ENCODE data around the gene NEIL3. TPM values are rescaled to one million over a fixed set of nuclear protein-coding genes. Genes with fewer than 3 reads are reported as not detected.

Gene NEIL3
- polyA plus RNA-seq, 1 donor (not counting 4 experiments of a cell fraction or from before 2014, with no cell fraction given), result 7.6 TPM

- dilution Hi-C loops (cut with MboI; ENCODE audit: extremely low pct_ligation_motif_present, low sequenced_read_pairs), result no loop called here
- H2AFZ ChIP-seq (ENCODE audit: control insufficient read depth, low read length), result peak overlapping the region; percentile 55
- peaks cover 33% of the 10 kb centered on the region for H3K79me2 ChIP-seq (ENCODE audit: control insufficient read depth, insufficient read depth, low read length)
- no peaks in the 10 kb centered on the region for H3K9me3 ChIP-seq (ENCODE audit: control insufficient read depth, low read depth, low read length)
- H3K27ac ChIP-seq (ENCODE audit: control insufficient read depth, insufficient read depth, low read length), result no peak overlapping the region
- peaks cover 6% of the 10 kb centered on the region for H3K4me1 ChIP-seq (ENCODE audit: control insufficient read depth, extremely low read depth, insufficient read depth, low read length)
- no peak overlapping the region for H3K9ac ChIP-seq (ENCODE audit: control insufficient read depth, extremely low read depth, insufficient read depth, low read length)
- TF ChIP-seq, protein P1, sequence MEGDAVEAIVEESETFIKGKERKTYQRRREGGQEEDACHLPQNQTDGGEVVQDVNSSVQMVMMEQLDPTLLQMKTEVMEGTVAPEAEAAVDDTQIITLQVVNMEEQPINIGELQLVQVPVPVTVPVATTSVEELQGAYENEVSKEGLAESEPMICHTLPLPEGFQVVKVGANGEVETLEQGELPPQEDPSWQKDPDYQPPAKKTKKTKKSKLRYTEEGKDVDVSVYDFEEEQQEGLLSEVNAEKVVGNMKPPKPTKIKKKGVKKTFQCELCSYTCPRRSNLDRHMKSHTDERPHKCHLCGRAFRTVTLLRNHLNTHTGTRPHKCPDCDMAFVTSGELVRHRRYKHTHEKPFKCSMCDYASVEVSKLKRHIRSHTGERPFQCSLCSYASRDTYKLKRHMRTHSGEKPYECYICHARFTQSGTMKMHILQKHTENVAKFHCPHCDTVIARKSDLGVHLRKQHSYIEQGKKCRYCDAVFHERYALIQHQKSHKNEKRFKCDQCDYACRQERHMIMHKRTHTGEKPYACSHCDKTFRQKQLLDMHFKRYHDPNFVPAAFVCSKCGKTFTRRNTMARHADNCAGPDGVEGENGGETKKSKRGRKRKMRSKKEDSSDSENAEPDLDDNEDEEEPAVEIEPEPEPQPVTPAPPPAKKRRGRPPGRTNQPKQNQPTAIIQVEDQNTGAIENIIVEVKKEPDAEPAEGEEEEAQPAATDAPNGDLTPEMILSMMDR (optimal IDR thresholded peaks at IDR 0.05 in 1 of 3, IDR thresholded peaks at IDR 0.05 in 1 of 3, conservative IDR thresholded peaks at IDR 0.05 in 1 of 3; ENCODE audit: extremely low read depth in 1 of 3, insufficient read depth in 2 of 3, low read length in 3 of 3), result no peak
- no peak for TF ChIP-seq EZH2 (IDR thresholded peaks at IDR 0.05; ENCODE audit: low read length)
- peak overlapping the region; percentile 50 for H3K4me2 ChIP-seq (ENCODE audit: control insufficient read depth, extremely low read depth, insufficient read depth, low read depth, low read length)
- no peak for DNase-seq (ENCODE audit: low read depth, low spot score)
- FAIRE-seq, result no peak
- no peak overlapping the region for H3K4me3 ChIP-seq (ENCODE audit: control insufficient read depth in 2 of 3, extremely low read depth in 1 of 3, insufficient read depth in 2 of 3, low read depth in 1 of 3, low read length in 3 of 3)
- H3K9me1 ChIP-seq (ENCODE audit: control insufficient read depth, extremely low read depth, insufficient read depth, low read length), result no peaks in the 10 kb centered on the region
- H4K20me1 ChIP-seq (ENCODE audit: control insufficient read depth, extremely low read depth, insufficient read depth, low read length), result no peaks in the 10 kb centered on the region
- no peaks in the 10 kb centered on the region for H3K27me3 ChIP-seq (ENCODE audit: control insufficient read depth, extremely low read depth, insufficient read depth, low read length)
- H3K36me3 ChIP-seq (ENCODE audit: control insufficient read depth in 2 of 2, extremely low read depth in 1 of 2, insufficient read depth in 2 of 2, low read length in 2 of 2), result no peaks in the 10 kb centered on the region
These were observed 6.2 kb downstream of the NEIL3 start for GRCh38 chr4:177315767-177316464.

DNA sequence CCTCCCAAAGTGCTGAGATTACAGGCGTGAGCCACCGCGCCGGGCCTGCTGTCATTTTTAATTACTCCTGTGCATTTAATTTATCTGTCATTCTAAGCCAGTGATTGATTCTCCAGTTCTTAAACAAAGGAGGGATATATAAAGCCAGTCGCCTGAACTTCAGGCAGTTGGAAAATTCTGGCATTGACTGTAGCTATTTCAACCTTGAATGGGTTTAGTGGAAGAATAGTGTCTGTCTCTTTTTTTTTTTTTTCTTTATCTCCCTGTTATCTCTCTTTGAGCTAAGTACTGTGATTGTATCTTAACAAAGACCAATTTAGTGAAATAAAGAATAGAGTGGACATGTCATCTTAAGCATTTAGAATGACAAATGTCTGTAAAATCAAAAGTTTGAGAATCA lies 11.0 kb downstream of the NEIL3 start:
- H3K79me2 ChIP-seq (ENCODE audit: control insufficient read depth, insufficient read depth, low read length), result peaks cover 16% of the 10 kb centered on the region
- H4K20me1 ChIP-seq (ENCODE audit: control insufficient read depth, extremely low read depth, insufficient read depth, low read length), result no peaks in the 10 kb centered on the region
- no peaks in the 10 kb centered on the region for H3K27me3 ChIP-seq (ENCODE audit: control insufficient read depth, extremely low read depth, insufficient read depth, low read length)
- dilution Hi-C loops (cut with MboI; ENCODE audit: extremely low pct_ligation_motif_present, low sequenced_read_pairs), result no loop called here
- H3K27ac ChIP-seq (ENCODE audit: control insufficient read depth, insufficient read depth, low read length), result no peak overlapping the region
- H3K4me3 ChIP-seq (ENCODE audit: control insufficient read depth in 2 of 3, extremely low read depth in 1 of 3, insufficient read depth in 2 of 3, low read depth in 1 of 3, low read length in 3 of 3), result no peak overlapping the region
- no peak for TF ChIP-seq EZH2 (IDR thresholded peaks at IDR 0.05; ENCODE audit: low read length)
- DNase-seq (ENCODE audit: low read depth, low spot score) (no peak), FAIRE-seq (no peak)
- no peaks in the 10 kb centered on the region for H3K9me3 ChIP-seq (ENCODE audit: control insufficient read depth, low read depth, low read length)
- H3K4me1 ChIP-seq (ENCODE audit: control insufficient read depth, extremely low read depth, insufficient read depth, low read length), result no peaks in the 10 kb centered on the region
- H3K4me2 ChIP-seq (ENCODE audit: control insufficient read depth, extremely low read depth, insufficient read depth, low read depth, low read length), result no peak overlapping the region
- H3K9me1 ChIP-seq (ENCODE audit: control insufficient read depth, extremely low read depth, insufficient read depth, low read length), result no peaks in the 10 kb centered on the region
- H3K36me3 ChIP-seq (ENCODE audit: control insufficient read depth in 2 of 2, extremely low read depth in 1 of 2, insufficient read depth in 2 of 2, low read length in 2 of 2), result no peaks in the 10 kb centered on the region
- no peak overlapping the region for H3K9ac ChIP-seq (ENCODE audit: control insufficient read depth, extremely low read depth, insufficient read depth, low read length)
- H2AFZ ChIP-seq (ENCODE audit: control insufficient read depth, low read length), result no peak overlapping the region

- H3K4me2 ChIP-seq (ENCODE audit: control insufficient read depth, extremely low read depth, insufficient read depth, low read depth, low read length), result peak overlapping the region; percentile 53
- H3K27ac ChIP-seq (ENCODE audit: control insufficient read depth, insufficient read depth, low read length), result peak overlapping the region; percentile 51
- peak overlapping the region; percentile 7 for H2AFZ ChIP-seq (ENCODE audit: control insufficient read depth, low read length)
- no peak for TF ChIP-seq EZH2 (IDR thresholded peaks at IDR 0.05; ENCODE audit: low read length)
- TF ChIP-seq, protein P1 (optimal IDR thresholded peaks at IDR 0.05 in 1 of 3, IDR thresholded peaks at IDR 0.05 in 1 of 3, conservative IDR thresholded peaks at IDR 0.05 in 1 of 3; ENCODE audit: extremely low read depth in 1 of 3, insufficient read depth in 2 of 3, low read length in 3 of 3), result no peak
- dilution Hi-C loops (cut with MboI; ENCODE audit: extremely low pct_ligation_motif_present, low sequenced_read_pairs), result no loop called here
- no peak for DNase-seq (ENCODE audit: low read depth, low spot score)
- H3K4me3 ChIP-seq (ENCODE audit: control insufficient read depth in 2 of 3, extremely low read depth in 1 of 3, insufficient read depth in 2 of 3, low read depth in 1 of 3, low read length in 3 of 3), result no peak overlapping the region
- no peaks in the 10 kb centered on the region for H3K27me3 ChIP-seq (ENCODE audit: control insufficient read depth, extremely low read depth, insufficient read depth, low read length)
- no peaks in the 10 kb centered on the region for H3K9me1 ChIP-seq (ENCODE audit: control insufficient read depth, extremely low read depth, insufficient read depth, low read length)
- FAIRE-seq, result no peak
- no peaks in the 10 kb centered on the region for H4K20me1 ChIP-seq (ENCODE audit: control insufficient read depth, extremely low read depth, insufficient read depth, low read length)
- H3K79me2 ChIP-seq (ENCODE audit: control insufficient read depth, insufficient read depth, low read length), result peaks cover 20% of the 10 kb centered on the region
- no peaks in the 10 kb centered on the region for H3K36me3 ChIP-seq (ENCODE audit: control insufficient read depth in 2 of 2, extremely low read depth in 1 of 2, insufficient read depth in 2 of 2, low read length in 2 of 2)
- no peaks in the 10 kb centered on the region for H3K4me1 ChIP-seq (ENCODE audit: control insufficient read depth, extremely low read depth, insufficient read depth, low read length)
- H3K9me3 ChIP-seq (ENCODE audit: control insufficient read depth, low read depth, low read length), result no peaks in the 10 kb centered on the region
- H3K9ac ChIP-seq (ENCODE audit: control insufficient read depth, extremely low read depth, insufficient read depth, low read length), result no peak overlapping the region
These were observed 12.0 kb downstream of the NEIL3 start for GRCh38 chr4:177321647-177322046.

Measured in keratinocyte (primary cell).